HL-60 (cell line): ENCODE data around the gene SCN7A.
"Not testable (repeated sequence)": the region's sequence is repeated elsewhere in the genome, so short reads cannot be mapped to it uniquely, and the experiment has no call there.

Source experiments
- DNase-seq, 2 experiments: peaks; one replicate each; pipeline ENCODE4 v3.0.0-alpha.2; 2010 to 2020; ENCODE audit warnings: low read depth in 1 of 2, low spot score in 1 of 2
- H3K27ac ChIP-seq: fragments of 250-450 bp; sonication (Bioruptor Pico); replicated peaks from 2 replicates; pipeline ENCODE4 v1.5.1; 2020; ENCODE audit warnings: mild to moderate bottlenecking, moderate library complexity
- H3K27me3 ChIP-seq: fragments of 250-450 bp; sonication (Bioruptor Pico); 2 replicates; pipeline ENCODE4 v1.5.1; 2021; ENCODE audit warnings: mild to moderate bottlenecking, moderate library complexity; ENCODE audit not compliant: insufficient read depth, poor library complexity, severe bottlenecking
- H3K4me3 ChIP-seq: replicated peaks from 2 replicates; pipeline ENCODE4 v1.5.1; 2011; ENCODE audit warnings: mild to moderate bottlenecking, control low read depth, low read length; ENCODE audit not compliant: insufficient read depth
- CTCF ChIP-seq: IDR thresholded peaks from one replicate; pipeline ENCODE4 v1.5.1; 2011; ENCODE audit warnings: low read length, control low read depth, inconsistent platforms; ENCODE audit not compliant: insufficient read depth
- GABPA ChIP-seq: IDR thresholded peaks from 2 replicates; pipeline ENCODE4 v1.6.1; 2012; ENCODE audit warnings: low read depth
- POLR2AphosphoS5 ChIP-seq: IDR thresholded peaks from 2 replicates; pipeline ENCODE4 v1.6.1; 2012; ENCODE audit warnings: low read depth
- REST ChIP-seq: IDR thresholded peaks from 2 replicates; pipeline ENCODE4 v1.6.1; 2012; ENCODE audit warnings: low read depth; ENCODE audit not compliant: insufficient replicate concordance
- SPI1 ChIP-seq: IDR thresholded peaks from 2 replicates; pipeline ENCODE4 v1.6.1; 2012; ENCODE audit warnings: low read depth, mild to moderate bottlenecking, borderline replicate concordance

SCN7A gene

GRCh38 chr2:166361351-166362153 is 132.5 kb downstream of the SCN7A start:
- TF ChIP-seq CTCF = peak; percentile 30
- no peak for TF ChIP-seq REST
- H3K27me3 ChIP-seq = peaks cover 8% of the 10 kb centered on the region
- H3K27ac ChIP-seq = no peak overlapping the region
- no peak for DNase-seq
- no peak overlapping the region for H3K4me3 ChIP-seq

GRCh38 chr2:166360906-166361305 is 133.1 kb downstream of the SCN7A start:
- no peak for DNase-seq
- no peak overlapping the region for H3K4me3 ChIP-seq
- no peak overlapping the region for H3K27ac ChIP-seq
- peaks cover 8% of the 10 kb centered on the region for H3K27me3 ChIP-seq
- TF ChIP-seq CTCF = no peak
- no peak for TF ChIP-seq SPI1
- no peak for TF ChIP-seq REST
- no peak for TF ChIP-seq POLR2AphosphoS5
- TF ChIP-seq GABPA = no peak

- peaks cover 8% of the 10 kb centered on the region for H3K27me3 ChIP-seq
- TF ChIP-seq SPI1 (no peak), CTCF (no peak), GABPA (no peak), REST (no peak), POLR2AphosphoS5 (no peak)
- no peak overlapping the region for H3K4me3 ChIP-seq
- DNase-seq = no peak
- H3K27ac ChIP-seq = no peak overlapping the region
Observed at GRCh38 chr2:166360426-166360825, 133.6 kb downstream of the SCN7A start.

- not testable (repeated sequence) for H3K27me3 ChIP-seq, DNase-seq, H3K4me3 ChIP-seq, H3K27ac ChIP-seq
Observed at GRCh38 chr2:166357950-166358321, 136.1 kb downstream of the SCN7A start.
